H1 (cell line): ENCODE results near the gene CCT5. TPM values are rescaled to one million over a fixed set of nuclear protein-coding genes. Genes with fewer than 3 reads are reported as not detected.

Experiments used
- CTCF ChIA-PET: fragments of 300-600 bp; sonication (Branson Sonifier 250); formaldehyde crosslinking; loops from one replicate; lab custom pipeline; 2021; ENCODE audit not compliant: partially characterized antibody; lab: Charles Lee
- POLR2A ChIA-PET: fragments of 300-600 bp; sonication (Branson Sonifier 250); formaldehyde crosslinking; loops from one replicate; lab custom pipeline; 2021; ENCODE audit warnings: inconsistent platforms; ENCODE audit not compliant: partially characterized antibody; lab: Charles Lee
- DNase-seq, 2 experiments: peaks; one replicate each; pipeline versions ENCODE4 v3.0.0 to v3.0.0-alpha.2; 2010 to 2022; ENCODE audit warnings: low spot score in 2 of 2, low read depth in 1 of 2, mixed read lengths in 1 of 2
- FAIRE-seq: peaks from 2 replicates; lab custom pipeline; 2011; peaks lifted over from hg19 to GRCh38; lab: Jason Lieb, UNC
- H2AFZ ChIP-seq: 2 replicates; pipeline ENCODE4 v1.8.1; 2012; ENCODE audit warnings: low read length, inconsistent platforms
- H2AK5ac ChIP-seq: 2 replicates; pipeline ENCODE4 v1.6.1; 2013; ENCODE audit warnings: low read depth, low read length
- H2BK120ac ChIP-seq: replicated peaks from 2 replicates; pipeline ENCODE3; 2013; ENCODE audit warnings: low read depth, low read length, inconsistent platforms
- H2BK12ac ChIP-seq: 2 replicates; pipeline ENCODE4 v1.6.1; 2013; ENCODE audit warnings: low read depth, low read length
- H2BK15ac ChIP-seq: 2 replicates; pipeline ENCODE4 v1.6.1; 2013; ENCODE audit warnings: low read length
- H2BK20ac ChIP-seq: 2 replicates; pipeline ENCODE4 v1.6.1; 2013; ENCODE audit warnings: low read length
- H2BK5ac ChIP-seq: 2 replicates; pipeline ENCODE4 v1.6.1; 2013; ENCODE audit warnings: low read depth, low read length
- H3K14ac ChIP-seq: 2 replicates; pipeline ENCODE4 v1.6.1; 2013; ENCODE audit warnings: inconsistent platforms; ENCODE audit not compliant: insufficient read length
- H3K18ac ChIP-seq: 2 replicates; pipeline ENCODE4 v1.6.1; 2013; ENCODE audit warnings: low read length; ENCODE audit errors: extremely low read depth
- H3K23ac ChIP-seq: 2 replicates; pipeline ENCODE4 v1.6.1; 2013; ENCODE audit warnings: inconsistent platforms; ENCODE audit not compliant: insufficient read length
- H3K23me2 ChIP-seq: 2 replicates; pipeline ENCODE4 v1.6.1; 2013; ENCODE audit warnings: low read depth, low read length
- H3K27ac ChIP-seq: 2 replicates; pipeline ENCODE4 v1.6.1; 2011; ENCODE audit warnings: low read depth, low read length, inconsistent platforms
- H3K27me3 ChIP-seq, 4 experiments: replicated peaks in 1 of 4; 1 replicate in 1 of 4; 2 replicates in 3 of 4; pipeline versions ENCODE4 v1.6.1 to v1.8.1; 2011 to 2013; ENCODE audit warnings: low read length in 3 of 4, mild to moderate bottlenecking in 3 of 4, inconsistent platforms in 2 of 4, mixed read lengths in 2 of 4, moderate library complexity in 1 of 4; ENCODE audit not compliant: control insufficient read depth in 3 of 4, insufficient read depth in 3 of 4; ENCODE audit errors: extremely low read depth in 1 of 4
- H3K36me3 ChIP-seq, 4 experiments: 2 replicates each; pipeline versions ENCODE4 v1.6.1 to v1.8.1; 2011 to 2013; ENCODE audit warnings: mild to moderate bottlenecking in 4 of 4, low read length in 3 of 4, moderate library complexity in 2 of 4, control low read depth in 1 of 4, inconsistent platforms in 1 of 4; ENCODE audit not compliant: insufficient read depth in 4 of 4, control insufficient read depth in 2 of 4
- H3K4ac ChIP-seq: replicated peaks from 2 replicates; pipeline ENCODE3; 2013; ENCODE audit warnings: low read length, low read depth, mixed read lengths, inconsistent platforms; ENCODE audit not compliant: insufficient read length
- H3K4me1 ChIP-seq, 4 experiments: replicated peaks in 1 of 4; 1 replicate in 1 of 4; 2 replicates in 3 of 4; pipeline versions ENCODE4 v1.6.1 to v1.8.1; 2011 to 2013; ENCODE audit warnings: low read length in 3 of 4, inconsistent platforms in 2 of 4, mixed read lengths in 1 of 4; ENCODE audit not compliant: insufficient read depth in 4 of 4, control insufficient read depth in 3 of 4
- H3K4me2 ChIP-seq, 2 experiments: 2 replicates each; pipeline versions ENCODE4 v1.6.1 to v1.8.1; 2011 to 2013; ENCODE audit warnings: low read depth in 2 of 2, low read length in 2 of 2, control low read depth in 1 of 2, inconsistent platforms in 1 of 2, mild to moderate bottlenecking in 1 of 2; ENCODE audit not compliant: insufficient read depth in 1 of 2
- H3K4me3 ChIP-seq, 4 experiments: fragments of 200-600, 300-600 bp in 1 of 4; sonication (generic), shearing (Covaris generic), sonication (Bioruptor Twin) in 1 of 4; 2 replicates each; pipeline versions ENCODE4 v1.5.1 to v1.8.1; 2011 to 2016; ENCODE audit warnings: low read length in 4 of 4, low read depth in 3 of 4, control low read depth in 2 of 4, inconsistent platforms in 2 of 4, mild to moderate bottlenecking in 2 of 4, mixed read lengths in 1 of 4, moderate library complexity in 1 of 4; ENCODE audit not compliant: insufficient read depth in 2 of 4; ENCODE audit errors: extremely low read depth in 1 of 4
- H3K56ac ChIP-seq: replicated peaks from 2 replicates; pipeline ENCODE3; 2013; ENCODE audit warnings: low read depth, mild to moderate bottlenecking, mixed read lengths, low read length, inconsistent platforms; ENCODE audit not compliant: insufficient read length
- H3K79me1 ChIP-seq: 2 replicates; pipeline ENCODE4 v1.6.1; 2013; ENCODE audit warnings: low read depth, low read length, control low read depth
- H3K79me2 ChIP-seq, 2 experiments: 2 replicates each; pipeline versions ENCODE4 v1.6.1 to v1.8.1; 2012 to 2013; ENCODE audit warnings: low read length in 2 of 2, mild to moderate bottlenecking in 2 of 2, inconsistent platforms in 1 of 2; ENCODE audit not compliant: insufficient read depth in 2 of 2, control insufficient read depth in 1 of 2
- H3K9ac ChIP-seq, 4 experiments: replicated peaks in 1 of 4; 1 replicate in 1 of 4; 2 replicates in 3 of 4; pipeline versions ENCODE4 v1.6.1 to v1.8.1; 2011 to 2013; ENCODE audit warnings: low read depth in 3 of 4, low read length in 3 of 4, control low read depth in 2 of 4, mild to moderate bottlenecking in 2 of 4, moderate library complexity in 2 of 4, inconsistent platforms in 1 of 4; ENCODE audit errors: extremely low read depth in 1 of 4
- H3K9me3 ChIP-seq, 2 experiments: 2 replicates each; pipeline versions ENCODE4 v1.6.1 to v1.8.1; 2012 to 2013; ENCODE audit warnings: mild to moderate bottlenecking in 2 of 2, moderate library complexity in 2 of 2, control low read depth in 1 of 2, inconsistent platforms in 1 of 2, low read depth in 1 of 2, low read length in 1 of 2, mixed read lengths in 1 of 2; ENCODE audit not compliant: insufficient read depth in 2 of 2
- H4K20me1 ChIP-seq, 2 experiments: replicated peaks in 1 of 2; 2 replicates each; pipeline versions ENCODE3 to v1.8.1; 2011 to 2013; ENCODE audit warnings: inconsistent platforms in 2 of 2, low read length in 2 of 2, mild to moderate bottlenecking in 1 of 2; ENCODE audit not compliant: insufficient read depth in 2 of 2, control insufficient read depth in 1 of 2
- H4K5ac ChIP-seq: 2 replicates; pipeline ENCODE4 v1.6.1; 2013; ENCODE audit warnings: low read length, low read depth, mixed read lengths, inconsistent platforms; ENCODE audit not compliant: insufficient read length
- H4K8ac ChIP-seq: 2 replicates; pipeline ENCODE4 v1.8.0; 2013; ENCODE audit warnings: mild to moderate bottlenecking, moderate library complexity, low read length, inconsistent platforms; ENCODE audit not compliant: insufficient read depth; ENCODE audit errors: extremely low read depth
- H4K91ac ChIP-seq: replicated peaks from 2 replicates; pipeline ENCODE3; 2013; ENCODE audit warnings: low read length, mixed read lengths, inconsistent platforms; ENCODE audit not compliant: insufficient read length
- CBX5 ChIP-seq: fragments of 300-800, 300-1000 bp; sonication (generic); IDR thresholded peaks from 2 replicates; pipeline ENCODE4 v1.7.1; 2016; ENCODE audit warnings: antibody characterized with exemption, low read length, low read depth
- CHD2 ChIP-seq: IDR thresholded peaks from 2 replicates; pipeline ENCODE4 v1.6.1; 2012; ENCODE audit warnings: low read length, improper control_type of control experiment
- CTBP2 ChIP-seq: IDR thresholded peaks from 2 replicates; pipeline ENCODE4 v1.7.0; 2011; ENCODE audit warnings: borderline replicate concordance, mild to moderate bottlenecking, moderate library complexity, mixed read lengths, low read length; ENCODE audit not compliant: insufficient read depth, insufficient read length
- E2F6 ChIP-seq: IDR thresholded peaks from 2 replicates; pipeline ENCODE4 v1.6.1; 2012; ENCODE audit warnings: inconsistent platforms
- FOSL1 ChIP-seq: IDR thresholded peaks from 2 replicates; pipeline ENCODE4 v1.6.1; 2011; ENCODE audit warnings: mild to moderate bottlenecking, low read depth, low read length, moderate library complexity; ENCODE audit not compliant: insufficient read depth
- HDAC6 ChIP-seq: IDR thresholded peaks from one replicate; pipeline ENCODE4 v1.7.1; 2012; ENCODE audit warnings: low read depth, mild to moderate bottlenecking, inconsistent platforms, low read length, moderate library complexity
- JUN ChIP-seq: IDR thresholded peaks from 2 replicates; pipeline ENCODE4 v1.6.1; 2011; ENCODE audit warnings: low read depth, mild to moderate bottlenecking, improper control_type of control experiment, low read length
- KDM4A ChIP-seq: IDR thresholded peaks from one replicate; pipeline ENCODE4 v1.7.1; 2012; ENCODE audit warnings: low read depth, mild to moderate bottlenecking, moderate library complexity, low read length, inconsistent platforms; ENCODE audit not compliant: severe bottlenecking
- NRF1 ChIP-seq: IDR thresholded peaks from 2 replicates; pipeline ENCODE4 v1.6.1; 2011; ENCODE audit warnings: mild to moderate bottlenecking, low read depth, low read length, improper control_type of control experiment
- RNF2 ChIP-seq: fragments of 200-900, 300-1000 bp; sonication (generic); IDR thresholded peaks from 2 replicates; pipeline ENCODE4 v1.7.1; 2016; ENCODE audit warnings: borderline replicate concordance, low read depth, mild to moderate bottlenecking, antibody characterized with exemption, low read length; ENCODE audit not compliant: poor library complexity, severe bottlenecking; ENCODE audit errors: missing control alignments
- SIN3A ChIP-seq, 2 experiments: IDR thresholded peaks in 1 of 2; conservative IDR thresholded peaks in 1 of 2; 2 replicates each; pipeline ENCODE4 v1.6.1; 2011 to 2012; ENCODE audit warnings: low read length in 2 of 2, improper control_type of control experiment in 1 of 2, low read depth in 1 of 2, mild to moderate bottlenecking in 1 of 2
- SIRT6 ChIP-seq: IDR thresholded peaks from one replicate; pipeline ENCODE4 v1.7.1; 2012; ENCODE audit warnings: low read length, inconsistent platforms
- SIX5 ChIP-seq: IDR thresholded peaks from 2 replicates; pipeline ENCODE4 v1.6.1; 2011; ENCODE audit warnings: mild to moderate bottlenecking, low read depth, low read length
- WGBS, 2 experiments: shearing (Covaris generic) in 1 of 2; methylation state at CpG; one replicate each; pipeline versions ENCODE4 v1.1.6 to v1.1.7; 2013 to 2015; ENCODE audit warnings: low lambda C conversion rate in 2 of 2, mixed read lengths in 2 of 2, inconsistent platforms in 1 of 2, low coverage in 1 of 2, missing lambda C conversion rate in 1 of 2; ENCODE audit not compliant: insufficient replicate concordance in 2 of 2, insufficient coverage in 1 of 2, insufficient read length in 1 of 2; ENCODE audit errors: extremely low coverage in 1 of 2, missing lambda C conversion rate in 1 of 2; 5-methylcytosine and 5-hydroxymethylcytosine counted together
- polyA plus RNA-seq, 7 experiments: library from polyadenylated mRNA; depleted of rRNA in 3 of 7; stranded (reverse) in 5 of 7; unstranded in 2 of 7; fragments of >200 nt in 5 of 7; fragments of 200-250 nt in 2 of 7; gene quantifications; 1 replicate in 5 of 7; 2 replicates in 1 of 7; 4 replicates in 1 of 7; pipeline versions ENCODE4 v1.2.1 to v1.2.3, GENCODE V29; 2011 to 2013; ENCODE audit warnings: missing spikeins in 2 of 7, mixed read lengths in 2 of 7
- total RNA-seq: library from RNA; stranded (reverse); fragmentation: NEBNext Ultra II Directional; extraction: Animal tissue kit (Norgen Biotek cat#: 25700); gene quantifications from 2 replicates; pipeline ENCODE4 v1.2.1, GENCODE V29; 2021

Gene CCT5
- total and polyA plus RNA-seq, 2 of the 8 experiments (the other 6 are each of a cell fraction or from before 2014, with no cell fraction given), result 425 to 549 TPM

GRCh38 chr5:10268100-10268499 is 18.0 kb downstream of the CCT5 start:
- H3K4me3 ChIP-seq, result no peak overlapping the region
- WGBS, 2 experiments, result 93% methylated on average over 10 of the region's 10 CpGs; no CpG with 5 or more reads in 1 of the 2 experiments
- H3K79me2 ChIP-seq, result no peaks in the 10 kb centered on the region
- no peaks in the 10 kb centered on the region for H3K79me1 ChIP-seq
- no peak overlapping the region for H4K91ac ChIP-seq
- no peak overlapping the region for H4K8ac ChIP-seq
- ChIA-PET POLR2A (interaction anchor here (0.7 to 2.0 kb wide), 7 partner anchors 8 to 16 kb away, joined by 3 to 7 read pairs (median 4); no protein-coding TSS in a partner anchor), CTCF (interaction anchor here (1.3 kb wide), 1 partner anchor 96 kb away, joined by 3 read pairs; no protein-coding TSS in a partner anchor)
- H4K20me1 ChIP-seq, result peaks cover 0 to 4% of the 10 kb centered on the region in 2 experiments
- H3K27ac ChIP-seq, result no peak overlapping the region
- H4K5ac ChIP-seq, result no peak overlapping the region
- no peak overlapping the region for H3K4me2 ChIP-seq
- no peaks in the 10 kb centered on the region; the same call in 1 of the 2 replicates for H3K23me2 ChIP-seq
- no peak overlapping the region for H2AFZ ChIP-seq
- H2BK15ac ChIP-seq, result no peak overlapping the region
- FAIRE-seq, result no peak
- H2BK5ac ChIP-seq, result no peak overlapping the region
- peaks cover 0 to 8% (median 2%) of the 10 kb centered on the region in 4 experiments; a peak in 5 of 7 replicates for H3K4me1 ChIP-seq
- no peak overlapping the region for H3K23ac ChIP-seq
- no peak overlapping the region for H2AK5ac ChIP-seq
- no peak for DNase-seq
- H3K4ac ChIP-seq, result no peak overlapping the region
- H3K9ac ChIP-seq, result no peak overlapping the region
- H3K9me3 ChIP-seq, result no peaks in the 10 kb centered on the region
- no peak overlapping the region for H3K18ac ChIP-seq
- H3K36me3 ChIP-seq, result peaks cover 7 to 28% (median 25%) of the 10 kb centered on the region in 4 experiments
- H2BK20ac ChIP-seq, result no peak overlapping the region
- no peak overlapping the region for H2BK120ac ChIP-seq
- H3K56ac ChIP-seq, result no peak overlapping the region
- no peak overlapping the region for H2BK12ac ChIP-seq
- H3K14ac ChIP-seq, result no peak overlapping the region
- no peaks in the 10 kb centered on the region for H3K27me3 ChIP-seq
- TF ChIP-seq CBX5 (no peak), SIRT6 (no peak), FOSL1 (no peak), SIX5 (no peak), E2F6 (no peak), CTBP2 (no peak), JUN (no peak), HDAC6 (no peak), SIN3A (conservative IDR thresholded peaks at IDR 0.05 in 1 of 2, IDR thresholded peaks at IDR 0.05 in 1 of 2; ENCODE audit: low read depth in 1 of 2, low read length in 2 of 2) (no peak), KDM4A (no peak), CHD2 (no peak), RNF2 (no peak), NRF1 (no peak)
